Esophagus mucosa (tissue), 1 donor: ENCODE results near the gene ORC4. TPM values are rescaled to one million over a fixed set of nuclear protein-coding genes. Genes with fewer than 3 reads are reported as not detected.
"Not testable (repeated sequence)": the region's sequence is repeated elsewhere in the genome, so short reads cannot be mapped to it uniquely, and the experiment has no call there.

ENCODE experiments used
- ATAC-seq: fragments of 200-7000 bp; cut with Tn5 transposase; one replicate; pipeline ENCODE4 v1.9.1; 2020
- total RNA-seq: library from RNA; stranded (reverse); gene quantifications from one replicate; pipeline ENCODE4 v1.2.4, GENCODE V29; 2023
- donor health status: DM: yes; HTN: yes; CAD: no.

The ORC4 gene
- total RNA-seq, 1 donor from 2014 or later: 24.0 TPM

- ATAC-seq: no peak
These were observed 6.7 kb downstream of the ORC4 start for GRCh38 chr2:148013876-148014275.

GRCh38 chr2:148008411-148008810 lies 12.1 kb downstream of the ORC4 start:
- ATAC-seq: not testable (repeated sequence)

GRCh38 chr2:148007219-148007900 lies 13.2 kb downstream of the ORC4 start:
- no peak for ATAC-seq

- ATAC-seq: no peak
These were observed 14.1 kb downstream of the ORC4 start for GRCh38 chr2:148006249-148007007.

GRCh38 chr2:148002420-148002819 lies 18.1 kb downstream of the ORC4 start:
- not testable (repeated sequence) for ATAC-seq

GRCh38 chr2:148000095-148000494 lies 20.4 kb downstream of the ORC4 start:
- no peak for ATAC-seq

GRCh38 chr2:147999126-147999525 lies 21.4 kb downstream of the ORC4 start:
- no peak for ATAC-seq

- ATAC-seq: no peak
These were observed 22.3 kb downstream of the ORC4 start for GRCh38 chr2:147998203-147998602.

- no peak for ATAC-seq
These were observed 23.7 kb downstream of the ORC4 start for GRCh38 chr2:147996828-147997227.

- not testable (repeated sequence) for ATAC-seq
These were observed 25.6 kb downstream of the ORC4 start for GRCh38 chr2:147994965-147995364.

- peak; percentile 33 for ATAC-seq
These were observed 30.6 kb downstream of the ORC4 start for GRCh38 chr2:147989809-147990403.

- no peak for ATAC-seq
These were observed 31.4 kb downstream of the ORC4 start for GRCh38 chr2:147989102-147989501.

- ATAC-seq: no peak
These were observed 39.5 kb downstream of the ORC4 start for GRCh38 chr2:147980940-147981528.

GRCh38 chr2:147977679-147978078 lies 42.9 kb downstream of the ORC4 start:
- ATAC-seq: no peak

GRCh38 chr2:147976102-147976501 lies 44.4 kb downstream of the ORC4 start:
- no peak for ATAC-seq

- ATAC-seq: no peak
These were observed 52.0 kb downstream of the ORC4 start for GRCh38 chr2:147968571-147968970.

GRCh38 chr2:147952118-147952517 lies 68.4 kb downstream of the ORC4 start:
- no peak for ATAC-seq

- no peak for ATAC-seq
These were observed 74.9 kb downstream of the ORC4 start for GRCh38 chr2:147945660-147946059.

GRCh38 chr2:147939313-147939712 lies 81.2 kb downstream of the ORC4 start:
- ATAC-seq: no peak

- peak; percentile 58 for ATAC-seq
These were observed 82.7 kb downstream of the ORC4 start for GRCh38 chr2:147937744-147938349.

- ATAC-seq: no peak
These were observed 85.5 kb downstream of the ORC4 start for GRCh38 chr2:147934881-147935620.

GRCh38 chr2:147933931-147934330 lies 86.6 kb downstream of the ORC4 start:
- ATAC-seq: no peak
